Measurements from ENCODE around the gene POU2F2. TPM values are rescaled to one million over a fixed set of nuclear protein-coding genes. Genes with fewer than 3 reads are reported as not detected.

The POU2F2 gene
- total RNA-seq, 4 donors from 2014 or later: 0.93 to 1.8 (median 1.5) TPM

DNA sequence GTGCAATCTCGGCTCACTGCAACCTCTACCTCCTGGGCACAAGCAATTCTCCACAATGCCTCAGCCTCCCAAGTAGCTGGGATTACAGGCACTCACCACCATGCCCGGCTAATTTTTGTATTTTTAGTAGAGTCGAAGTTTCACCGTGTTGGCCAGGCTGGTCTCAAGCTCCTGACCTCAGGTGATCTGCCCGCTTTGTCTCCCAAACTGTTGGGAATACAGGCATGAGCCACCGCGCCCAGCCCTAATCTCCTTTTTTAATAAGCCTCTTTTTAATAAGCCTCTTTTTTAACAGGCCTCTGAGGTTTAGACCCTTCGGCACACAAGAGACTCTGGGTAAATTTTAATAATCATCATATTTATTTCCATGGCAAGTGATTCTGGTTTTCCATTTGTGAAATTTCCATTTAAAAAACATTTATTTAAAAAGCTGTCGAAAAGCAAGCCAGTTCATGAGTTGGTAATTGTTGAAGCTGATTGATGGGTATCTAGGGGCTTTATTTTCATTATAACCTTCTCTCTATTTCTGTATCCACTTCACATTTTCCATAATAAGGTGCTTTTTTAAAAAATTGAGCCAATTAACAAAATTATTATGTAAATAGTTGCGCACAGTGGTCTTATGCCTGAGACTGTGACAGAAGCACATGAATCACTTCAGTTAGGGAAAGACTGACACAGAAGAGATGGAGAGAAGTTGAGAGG lies 11.8 kb downstream of the POU2F2 start:
- ATAC-seq: no peak
- H3K4me1 ChIP-seq: peaks cover 0 to 5% (median 0%) of the 10 kb centered on the region in 3 donors
- H3K36me3 ChIP-seq: no peaks in the 10 kb centered on the region
- WGBS, 2 donors (ENCODE audit: low coverage in 1 of 2): 89 to 90% methylated on average over 3 to 9 of the region's 10 CpGs
- H3K27ac ChIP-seq: no peak overlapping the region
- peaks cover 10% of the 10 kb centered on the region for H3K27me3 ChIP-seq
- TF ChIP-seq POLR2A (IDR thresholded peaks at IDR 0.05): no peak
- TF ChIP-seq, protein P1, sequence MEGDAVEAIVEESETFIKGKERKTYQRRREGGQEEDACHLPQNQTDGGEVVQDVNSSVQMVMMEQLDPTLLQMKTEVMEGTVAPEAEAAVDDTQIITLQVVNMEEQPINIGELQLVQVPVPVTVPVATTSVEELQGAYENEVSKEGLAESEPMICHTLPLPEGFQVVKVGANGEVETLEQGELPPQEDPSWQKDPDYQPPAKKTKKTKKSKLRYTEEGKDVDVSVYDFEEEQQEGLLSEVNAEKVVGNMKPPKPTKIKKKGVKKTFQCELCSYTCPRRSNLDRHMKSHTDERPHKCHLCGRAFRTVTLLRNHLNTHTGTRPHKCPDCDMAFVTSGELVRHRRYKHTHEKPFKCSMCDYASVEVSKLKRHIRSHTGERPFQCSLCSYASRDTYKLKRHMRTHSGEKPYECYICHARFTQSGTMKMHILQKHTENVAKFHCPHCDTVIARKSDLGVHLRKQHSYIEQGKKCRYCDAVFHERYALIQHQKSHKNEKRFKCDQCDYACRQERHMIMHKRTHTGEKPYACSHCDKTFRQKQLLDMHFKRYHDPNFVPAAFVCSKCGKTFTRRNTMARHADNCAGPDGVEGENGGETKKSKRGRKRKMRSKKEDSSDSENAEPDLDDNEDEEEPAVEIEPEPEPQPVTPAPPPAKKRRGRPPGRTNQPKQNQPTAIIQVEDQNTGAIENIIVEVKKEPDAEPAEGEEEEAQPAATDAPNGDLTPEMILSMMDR (IDR thresholded peaks at IDR 0.05): no peak
- TF ChIP-seq POLR2AphosphoS5 (IDR thresholded peaks at IDR 0.05): no peak
- no peak for TF ChIP-seq EP300 (IDR thresholded peaks at IDR 0.05)
- H3K4me3 ChIP-seq: no peak overlapping the region
- no peaks in the 10 kb centered on the region for H3K9me3 ChIP-seq

DNA sequence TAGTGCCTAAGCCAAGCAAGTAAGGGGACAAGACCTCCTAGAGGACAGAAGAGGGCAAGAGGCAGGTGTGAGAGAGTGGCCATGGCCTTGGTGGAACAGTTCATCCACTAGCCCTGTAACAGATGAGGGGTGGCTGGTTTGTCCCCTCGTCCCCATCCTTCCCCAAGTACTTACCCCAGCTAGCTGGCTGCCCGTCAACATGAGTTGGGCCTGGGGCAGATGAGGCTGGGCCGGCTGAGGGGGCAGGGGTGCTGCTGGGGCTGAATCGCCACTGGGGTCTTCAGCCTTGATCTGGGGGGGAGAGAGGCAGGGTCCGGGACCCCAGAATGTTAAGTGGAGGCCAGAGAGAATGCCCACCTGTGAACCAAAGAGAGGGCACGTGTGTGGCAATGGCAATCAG lies 15.2 kb downstream of the POU2F2 start:
- H3K9me3 ChIP-seq: no peaks in the 10 kb centered on the region
- H3K4me3 ChIP-seq: no peak overlapping the region
- TF ChIP-seq POLR2AphosphoS5 (IDR thresholded peaks at IDR 0.05) (no peak), EP300 (IDR thresholded peaks at IDR 0.05) (no peak), POLR2A (IDR thresholded peaks at IDR 0.05) (no peak)
- TF ChIP-seq, protein P1 (IDR thresholded peaks at IDR 0.05): no peak
- no peak overlapping the region for H3K27ac ChIP-seq
- H3K36me3 ChIP-seq: no peaks in the 10 kb centered on the region
- ATAC-seq: no peak
- WGBS, 2 donors (ENCODE audit: low coverage in 1 of 2): 60% methylated on average over 1 of the region's 6 CpGs; no CpG with 5 or more reads in 1 of the 2 donors
- H3K4me1 ChIP-seq: peaks cover 0 to 18% (median 3%) of the 10 kb centered on the region in 3 donors
- H3K27me3 ChIP-seq: peaks cover 3% of the 10 kb centered on the region

DNA sequence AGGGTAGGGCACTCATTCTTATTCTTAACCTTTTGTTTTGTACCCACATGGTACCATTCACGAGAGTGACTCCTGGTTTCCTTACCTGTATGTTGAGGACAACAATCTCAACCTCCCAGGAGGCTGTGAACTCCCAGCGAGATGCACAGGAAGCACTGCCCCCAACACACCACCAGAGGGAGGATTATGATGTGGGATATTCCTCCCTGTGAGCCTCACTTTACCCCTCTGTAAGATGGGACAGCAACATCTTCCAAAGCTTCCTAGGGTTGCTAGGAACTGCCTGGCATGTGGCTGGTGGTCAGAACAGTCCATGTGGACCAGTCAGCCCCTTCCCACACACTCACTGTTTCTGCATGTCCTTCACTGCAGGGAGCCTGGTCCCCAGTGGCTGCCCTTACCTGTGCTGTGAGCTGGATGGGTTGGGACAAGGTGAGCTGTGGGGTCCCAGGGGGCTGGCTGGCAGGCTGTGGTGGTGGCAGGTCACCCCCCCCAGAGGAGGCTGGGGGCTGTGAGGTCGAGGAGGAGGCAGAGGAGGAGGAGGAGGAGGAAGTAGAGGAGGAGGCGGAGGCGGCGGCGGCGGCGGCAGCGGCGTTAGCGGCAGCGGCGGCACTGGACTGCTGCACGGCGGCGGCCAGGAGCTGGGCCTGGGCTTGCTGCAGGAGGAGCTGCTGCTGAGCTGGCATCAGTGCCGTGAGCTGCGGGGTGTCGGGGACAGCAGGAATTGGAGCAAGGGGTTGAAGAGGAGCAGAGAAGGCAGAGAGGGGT lies 15.8 kb downstream of the POU2F2 start:
- no peak overlapping the region for H3K4me3 ChIP-seq
- no peaks in the 10 kb centered on the region for H3K9me3 ChIP-seq
- no peak for TF ChIP-seq POLR2AphosphoS5 (IDR thresholded peaks at IDR 0.05)
- TF ChIP-seq EP300 (IDR thresholded peaks at IDR 0.05): no peak
- no peaks in the 10 kb centered on the region for H3K36me3 ChIP-seq
- H3K27me3 ChIP-seq: peaks cover 9% of the 10 kb centered on the region
- no peak for ATAC-seq
- H3K27ac ChIP-seq: no peak overlapping the region
- H3K4me1 ChIP-seq: peaks cover 0 to 14% (median 3%) of the 10 kb centered on the region in 3 donors
- WGBS, 2 donors (ENCODE audit: low coverage in 1 of 2): 40 to 99% methylated on average over 1 to 19 of the region's 20 CpGs

DNA sequence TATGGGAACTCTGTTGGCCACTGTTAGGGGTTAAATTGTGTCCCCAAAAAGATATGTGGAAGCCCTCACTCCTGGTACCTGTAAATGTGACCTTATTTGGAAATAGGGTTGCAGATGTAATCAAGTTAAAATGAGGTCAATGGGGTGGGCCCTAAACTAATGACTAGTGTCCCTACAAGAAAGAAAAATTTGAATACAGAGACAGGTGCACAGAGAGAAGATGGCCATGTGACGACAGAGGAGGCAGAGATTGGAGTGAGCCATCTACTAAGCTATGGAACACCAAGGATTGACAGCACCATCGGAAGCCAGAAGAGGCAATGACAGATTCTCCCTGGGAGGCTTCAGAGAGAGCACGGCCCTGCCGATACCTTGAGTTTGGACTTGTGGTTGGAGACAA lies 16.5 kb downstream of the POU2F2 start:
- Histone ChIP-seq H3K4me1 (peaks cover 0 to 14% (median 3%) of the 10 kb centered on the region in 3 donors), H3K36me3 (no peaks in the 10 kb centered on the region), H3K4me3 (no peak overlapping the region), H3K9me3 (no peaks in the 10 kb centered on the region), H3K27ac (no peak overlapping the region), H3K27me3 (peaks cover 9% of the 10 kb centered on the region)
- TF ChIP-seq POLR2AphosphoS5 (IDR thresholded peaks at IDR 0.05) (no peak), EP300 (IDR thresholded peaks at IDR 0.05) (no peak), POLR2A (IDR thresholded peaks at IDR 0.05) (no peak)
- TF ChIP-seq, protein P1 (IDR thresholded peaks at IDR 0.05): no peak
- WGBS, 2 donors (ENCODE audit: low coverage in 1 of 2): 91 to 100% methylated on average over 1 to 4 of the region's 4 CpGs
- ATAC-seq: no peak

DNA sequence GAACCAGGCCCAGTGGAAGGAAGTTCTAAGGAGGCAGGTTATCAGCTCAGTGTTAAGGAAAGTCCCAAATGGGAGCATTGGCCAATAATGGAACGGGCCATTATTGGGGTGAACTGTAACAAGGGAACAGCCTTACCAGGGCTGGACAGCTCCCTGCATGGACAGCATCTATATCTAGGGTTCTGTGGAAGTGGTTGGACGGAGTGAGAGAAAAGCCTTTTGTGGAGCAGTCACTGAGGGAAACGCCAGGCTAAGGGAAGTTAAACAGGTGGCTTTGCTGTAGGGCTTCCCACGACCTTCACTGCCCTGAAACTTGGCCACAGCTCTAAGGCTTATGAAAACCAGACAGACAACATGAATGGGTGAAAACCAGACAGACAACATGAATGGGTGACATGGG lies 17.0 kb downstream of the POU2F2 start:
- H3K9me3 ChIP-seq: no peaks in the 10 kb centered on the region
- H3K4me1 ChIP-seq: peaks cover 0 to 14% (median 3%) of the 10 kb centered on the region in 3 donors
- ATAC-seq: no peak
- H3K27ac ChIP-seq: no peak overlapping the region
- no peak overlapping the region for H3K4me3 ChIP-seq
- peaks cover 9% of the 10 kb centered on the region for H3K27me3 ChIP-seq
- no peaks in the 10 kb centered on the region for H3K36me3 ChIP-seq
- TF ChIP-seq POLR2A (IDR thresholded peaks at IDR 0.05): no peak
- TF ChIP-seq, protein P1 (IDR thresholded peaks at IDR 0.05): no peak
- no peak for TF ChIP-seq EP300 (IDR thresholded peaks at IDR 0.05)
- no peak for TF ChIP-seq POLR2AphosphoS5 (IDR thresholded peaks at IDR 0.05)
- WGBS, 2 donors (ENCODE audit: low coverage in 1 of 2): 53 to 60% methylated on average over 2 to 3 of the region's 4 CpGs
